Progenitor cell of endocrine pancreas (in vitro differentiated cells): ENCODE measurements around the gene NUDCD3. TPM values are rescaled to one million over a fixed set of nuclear protein-coding genes. Genes with fewer than 3 reads are reported as not detected.

Experiments used
- DNase-seq: peaks from one replicate; pipeline ENCODE4 v3.0.0; 2021; ENCODE audit warnings: low spot score; ENCODE audit not compliant: unreplicated experiment
- H3K27ac Mint-ChIP-seq: 2 replicates; pipeline ENCODE4 v1.8.0; 2021; ENCODE audit warnings: mild to moderate bottlenecking, moderate library complexity, mixed read lengths
- H3K27me3 Mint-ChIP-seq: 2 replicates; pipeline ENCODE4 v1.8.0; 2021; ENCODE audit warnings: mixed read lengths
- H3K36me3 Mint-ChIP-seq: 2 replicates; pipeline ENCODE4 v1.8.0; 2022; ENCODE audit warnings: mixed read lengths; ENCODE audit not compliant: insufficient read depth
- H3K4me1 Mint-ChIP-seq: 2 replicates; pipeline ENCODE4 v1.8.0; 2021; ENCODE audit warnings: low read depth, mixed read lengths
- H3K4me3 Mint-ChIP-seq: 2 replicates; pipeline ENCODE4 v1.8.0; 2021; ENCODE audit warnings: low read depth, mild to moderate bottlenecking, moderate library complexity, mixed read lengths
- H3K9me3 Mint-ChIP-seq: 2 replicates; pipeline ENCODE4 v1.8.0; 2021; ENCODE audit warnings: low read depth, mixed read lengths
- CTCF ChIP-seq: fragments of 200-600 bp; sonication (generic); IDR thresholded peaks from one replicate; pipeline ENCODE4 v1.5.0; 2021; ENCODE audit warnings: antibody characterized with exemption, mild to moderate bottlenecking; ENCODE audit not compliant: unreplicated experiment
- total RNA-seq: library from RNA; stranded (reverse); gene quantifications from 2 replicates; pipeline ENCODE4 v1.2.1, GENCODE V29; 2021

NUDCD3 gene
- total RNA-seq, 1 donor from 2014 or later = 89.0 TPM

DNA sequence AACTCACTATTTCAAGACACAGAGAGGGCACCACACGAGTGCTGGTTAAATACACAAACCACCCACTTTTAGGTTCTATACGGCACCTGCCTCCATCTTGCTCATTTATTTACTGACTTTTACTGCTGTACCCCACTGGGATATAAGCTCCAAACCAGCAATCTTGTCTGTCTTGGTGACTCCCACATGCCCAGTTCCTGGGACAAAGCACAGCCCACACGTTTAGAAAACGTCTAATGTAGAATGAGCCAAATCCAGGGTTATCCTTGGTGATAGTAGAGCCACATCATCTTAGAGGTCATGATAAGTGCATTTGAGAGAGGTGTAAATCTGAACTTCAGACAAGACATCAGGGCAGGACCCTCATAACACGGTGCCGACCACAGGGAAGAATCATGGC lies 73.5 kb downstream of the NUDCD3 start:
- peaks cover 19% of the 10 kb centered on the region for H3K36me3 Mint-ChIP-seq
- DNase-seq = no peak
- no peak overlapping the region for H3K27ac Mint-ChIP-seq
- H3K9me3 Mint-ChIP-seq = peaks cover under 1% of the 10 kb centered on the region
- TF ChIP-seq CTCF = no peak
- H3K4me3 Mint-ChIP-seq = no peak overlapping the region
- no peaks in the 10 kb centered on the region for H3K27me3 Mint-ChIP-seq
- H3K4me1 Mint-ChIP-seq = peaks cover 11% of the 10 kb centered on the region

DNA sequence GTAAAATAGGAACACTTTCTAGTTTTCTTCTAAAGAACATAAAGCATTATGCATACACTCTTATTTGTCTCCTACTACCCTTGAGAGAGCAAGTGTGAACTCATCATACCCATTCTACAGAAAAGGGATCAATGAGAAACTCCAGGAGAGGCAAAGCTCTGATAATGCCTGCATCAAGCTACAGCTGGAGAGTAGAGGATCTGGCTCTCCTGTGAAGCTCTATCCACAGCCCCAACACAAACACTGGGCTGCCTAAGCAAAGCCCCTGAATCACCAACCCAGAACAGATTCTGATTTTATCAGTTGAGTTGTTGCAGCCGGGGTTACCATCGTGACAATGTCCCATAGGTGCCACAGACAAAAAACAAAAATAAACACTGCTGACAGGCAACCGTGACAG lies 74.9 kb downstream of the NUDCD3 start:
- Mint-ChIP-seq H3K4me1 (peaks cover 7% of the 10 kb centered on the region), H3K4me3 (no peak overlapping the region), H3K36me3 (peaks cover 25% of the 10 kb centered on the region), H3K27me3 (no peaks in the 10 kb centered on the region), H3K27ac (no peak overlapping the region), H3K9me3 (peaks cover 7% of the 10 kb centered on the region)
- no peak for DNase-seq
- no peak for TF ChIP-seq CTCF

- Mint-ChIP-seq H3K36me3 (peaks cover 25% of the 10 kb centered on the region), H3K4me3 (no peak overlapping the region), H3K9me3 (peaks cover 7% of the 10 kb centered on the region), H3K27ac (no peak overlapping the region), H3K4me1 (peaks cover 4% of the 10 kb centered on the region), H3K27me3 (no peaks in the 10 kb centered on the region)
- no peak for TF ChIP-seq CTCF
- no peak for DNase-seq
These were observed 75.4 kb downstream of the NUDCD3 start for GRCh38 chr7:44415047-44415446.

DNA sequence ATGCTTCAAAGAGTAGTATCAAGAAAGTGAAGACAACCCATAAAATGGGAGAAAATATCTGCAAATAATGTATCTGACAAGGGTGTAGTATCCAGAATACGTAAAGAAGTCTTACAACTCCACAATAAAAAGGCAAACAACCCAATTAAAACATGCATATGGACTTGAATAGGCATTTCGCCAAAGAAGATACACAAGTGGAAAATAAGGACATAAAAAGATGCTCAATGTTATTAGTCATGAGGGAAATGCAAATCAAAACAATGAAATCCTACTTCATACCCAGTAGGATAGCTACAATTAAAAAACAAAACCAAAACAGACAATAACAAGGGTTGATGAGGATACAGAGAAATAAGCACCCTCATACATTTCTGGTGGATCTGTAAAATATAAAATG lies 79.2 kb downstream of the NUDCD3 start:
- H3K27ac Mint-ChIP-seq = no peak overlapping the region
- H3K4me1 Mint-ChIP-seq = peaks cover 3% of the 10 kb centered on the region
- H3K36me3 Mint-ChIP-seq = peaks cover 34% of the 10 kb centered on the region
- H3K9me3 Mint-ChIP-seq = peaks cover 15% of the 10 kb centered on the region
- no peak for DNase-seq
- no peaks in the 10 kb centered on the region for H3K27me3 Mint-ChIP-seq
- TF ChIP-seq CTCF = no peak
- H3K4me3 Mint-ChIP-seq = no peak overlapping the region

- Mint-ChIP-seq H3K27me3 (no peaks in the 10 kb centered on the region), H3K36me3 (peaks cover 35% of the 10 kb centered on the region), H3K4me1 (peaks cover 3% of the 10 kb centered on the region), H3K9me3 (peaks cover 15% of the 10 kb centered on the region), H3K27ac (no peak overlapping the region), H3K4me3 (no peak overlapping the region)
- DNase-seq = no peak
- TF ChIP-seq CTCF = no peak
These were observed 81.9 kb downstream of the NUDCD3 start for GRCh38 chr7:44408596-44408995.
